Suprapubic skin (tissue), 3 donors: Measurements from ENCODE around the gene CDK19.

Experiments
- CTCF ChIP-seq, 2 donors: fragments of 200-600 bp in 1 of 2; fragments of 450-650 bp in 1 of 2; sonication (generic) in 1 of 2; IDR thresholded peaks; one replicate each; pipeline ENCODE4 v1.5.1; 2016 to 2019; ENCODE audit warnings: antibody characterized with exemption in 2 of 2, mild to moderate bottlenecking in 1 of 2, moderate library complexity in 1 of 2
- EP300 ChIP-seq: sonication (generic); formaldehyde crosslinking; IDR thresholded peaks from one replicate; pipeline ENCODE4 v1.6.1; 2017; ENCODE audit warnings: antibody characterized with exemption
- POLR2A ChIP-seq, 2 donors: fragments of 450-650 bp; IDR thresholded peaks; one replicate each; pipeline ENCODE4 v1.6.1; 2017; ENCODE audit warnings: antibody characterized with exemption in 2 of 2, mild to moderate bottlenecking in 2 of 2, moderate library complexity in 2 of 2

GRCh38 chr6:110705543-110705942 lies 109.7 kb downstream of the CDK19 start:
- TF ChIP-seq CTCF (IDR thresholded peaks at IDR 0.05) (no peak), EP300 (no peak), POLR2A (IDR thresholded peaks at IDR 0.05) (no peak)
